ENCODE results near the gene PDE6D.

DNA sequence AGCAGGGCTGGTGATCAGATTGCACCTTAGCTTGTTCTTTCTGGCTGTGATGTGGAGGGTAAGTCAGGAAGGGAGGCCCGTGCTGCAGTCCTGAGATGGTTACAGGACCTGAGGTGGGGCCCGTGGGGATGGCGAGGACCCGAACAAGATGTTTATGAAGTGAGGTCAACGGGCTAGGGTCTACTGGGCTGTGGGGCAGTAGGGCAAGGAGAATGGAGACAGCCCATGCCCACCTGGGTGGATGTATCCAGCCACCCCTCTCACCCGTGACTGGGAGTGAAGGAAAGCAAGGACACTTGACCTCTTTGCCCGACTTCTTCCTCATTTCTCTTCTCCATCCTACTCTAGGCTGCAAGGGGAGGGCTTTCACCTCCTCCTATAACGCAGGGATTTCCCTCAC, 54.8 kb downstream of the PDE6D start:
- TF ChIP-seq, protein P1, sequence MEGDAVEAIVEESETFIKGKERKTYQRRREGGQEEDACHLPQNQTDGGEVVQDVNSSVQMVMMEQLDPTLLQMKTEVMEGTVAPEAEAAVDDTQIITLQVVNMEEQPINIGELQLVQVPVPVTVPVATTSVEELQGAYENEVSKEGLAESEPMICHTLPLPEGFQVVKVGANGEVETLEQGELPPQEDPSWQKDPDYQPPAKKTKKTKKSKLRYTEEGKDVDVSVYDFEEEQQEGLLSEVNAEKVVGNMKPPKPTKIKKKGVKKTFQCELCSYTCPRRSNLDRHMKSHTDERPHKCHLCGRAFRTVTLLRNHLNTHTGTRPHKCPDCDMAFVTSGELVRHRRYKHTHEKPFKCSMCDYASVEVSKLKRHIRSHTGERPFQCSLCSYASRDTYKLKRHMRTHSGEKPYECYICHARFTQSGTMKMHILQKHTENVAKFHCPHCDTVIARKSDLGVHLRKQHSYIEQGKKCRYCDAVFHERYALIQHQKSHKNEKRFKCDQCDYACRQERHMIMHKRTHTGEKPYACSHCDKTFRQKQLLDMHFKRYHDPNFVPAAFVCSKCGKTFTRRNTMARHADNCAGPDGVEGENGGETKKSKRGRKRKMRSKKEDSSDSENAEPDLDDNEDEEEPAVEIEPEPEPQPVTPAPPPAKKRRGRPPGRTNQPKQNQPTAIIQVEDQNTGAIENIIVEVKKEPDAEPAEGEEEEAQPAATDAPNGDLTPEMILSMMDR (IDR thresholded peaks at IDR 0.05) = no peak
- TF ChIP-seq POLR2A (IDR thresholded peaks at IDR 0.05) (no peak), POLR2AphosphoS5 (IDR thresholded peaks at IDR 0.05; ENCODE audit: insufficient read depth in 1 of 2, low read depth in 1 of 2) (no peak)

Data from vagina (tissue), 2 donors.